Endothelial cell of umbilical vein (primary cell): ENCODE data around the gene TARDBP. TPM values are rescaled to one million over a fixed set of nuclear protein-coding genes. Genes with fewer than 3 reads are reported as not detected.

Experiments
- BruUV-seq: library from RNA; stranded (reverse); fragments of 400-500 nt; replicated peaks from 2 replicates; lab custom pipeline; 2021; lab: Mats Ljungman, UMichigan
- CTCF ChIA-PET: fragments of 300-600, 350-600 bp; sonication (Branson Sonifier 250); formaldehyde crosslinking; loops from one replicate; lab custom pipeline; 2021; ENCODE audit warnings: antibody characterized with exemption, inconsistent platforms; lab: Charles Lee
- POLR2A ChIA-PET: fragments of 300-600, 350-600 bp; sonication (Branson Sonifier 250); formaldehyde crosslinking; loops from one replicate; lab custom pipeline; 2021; ENCODE audit warnings: antibody characterized with exemption, inconsistent platforms; lab: Charles Lee
- DNase-seq: peaks from one replicate; pipeline ENCODE4 v3.0.0-alpha.2; 2011; ENCODE audit warnings: low read depth, low spot score
- FAIRE-seq: peaks from 2 replicates; lab custom pipeline; 2011; peaks lifted over from hg19 to GRCh38; lab: Jason Lieb, UNC
- H2AFZ ChIP-seq: 2 replicates; pipeline ENCODE4 v1.6.0; 2012; ENCODE audit warnings: low read depth, low read length, control low read depth, inconsistent platforms
- H3K27ac ChIP-seq: 2 replicates; pipeline ENCODE4 v1.5.1; 2011; ENCODE audit warnings: low read depth, mild to moderate bottlenecking, control low read depth, low read length, moderate library complexity; ENCODE audit not compliant: insufficient read depth
- H3K27me3 ChIP-seq, 2 experiments: 2 replicates each; pipeline versions ENCODE4 v1.6.0 to v1.6.1; 2011; ENCODE audit warnings: low read length in 2 of 2, mixed read lengths in 1 of 2; ENCODE audit not compliant: control insufficient read depth in 2 of 2, insufficient read depth in 2 of 2
- H3K36me3 ChIP-seq, 2 experiments: 2 replicates in 1 of 2; 3 replicates in 1 of 2; pipeline ENCODE4 v1.5.1; 2011; ENCODE audit warnings: low read length in 2 of 2, mild to moderate bottlenecking in 1 of 2, moderate library complexity in 1 of 2; ENCODE audit not compliant: control insufficient read depth in 2 of 2, insufficient read depth in 2 of 2; ENCODE audit errors: extremely low read depth in 1 of 2
- H3K4me1 ChIP-seq: 3 replicates; pipeline ENCODE4 v1.5.1; 2011; ENCODE audit warnings: mild to moderate bottlenecking, low read length; ENCODE audit not compliant: control insufficient read depth, insufficient read depth; ENCODE audit errors: extremely low read depth
- H3K4me2 ChIP-seq: 2 replicates; pipeline ENCODE4 v1.6.1; 2011; ENCODE audit warnings: low read length, control low read depth, mixed read lengths; ENCODE audit not compliant: insufficient read depth
- H3K4me3 ChIP-seq, 3 experiments: fragments of 200-600 bp in 1 of 3; sonication (generic), shearing (Covaris generic) in 1 of 3; replicated peaks in 1 of 3; 2 replicates each; pipeline ENCODE4 v1.5.1; 2011 to 2016; ENCODE audit warnings: control low read depth in 3 of 3, low read length in 3 of 3, mild to moderate bottlenecking in 2 of 3, inconsistent platforms in 1 of 3, low read depth in 1 of 3, moderate library complexity in 1 of 3; ENCODE audit not compliant: insufficient read depth in 1 of 3
- H3K79me2 ChIP-seq: 2 replicates; pipeline ENCODE4 v1.6.0; 2012; ENCODE audit warnings: low read length, inconsistent platforms; ENCODE audit not compliant: control insufficient read depth, insufficient read depth
- H3K9ac ChIP-seq: replicated peaks from 2 replicates; pipeline ENCODE3; 2011; ENCODE audit warnings: low read length, control low read depth; ENCODE audit not compliant: insufficient read depth; ENCODE audit errors: extremely low read depth
- H3K9me1 ChIP-seq: replicated peaks from 3 replicates; pipeline ENCODE4 v1.6.0; 2011; ENCODE audit warnings: mild to moderate bottlenecking, low read length; ENCODE audit not compliant: control insufficient read depth, insufficient read depth; ENCODE audit errors: extremely low read depth
- H3K9me3 ChIP-seq: replicated peaks from 2 replicates; pipeline ENCODE4 v1.5.1; 2012; ENCODE audit warnings: low read length, inconsistent platforms; ENCODE audit not compliant: control insufficient read depth, insufficient read depth
- H4K20me1 ChIP-seq: replicated peaks from 2 replicates; pipeline ENCODE3; 2011; ENCODE audit warnings: mild to moderate bottlenecking, low read length; ENCODE audit not compliant: control insufficient read depth, insufficient read depth; ENCODE audit errors: extremely low read depth
- EZH2 ChIP-seq: IDR thresholded peaks from 2 replicates; pipeline ENCODE4 v1.6.1; 2012; ENCODE audit warnings: borderline replicate concordance, low read depth, mild to moderate bottlenecking, moderate library complexity, low read length, inconsistent platforms; ENCODE audit not compliant: severe bottlenecking
- FOS ChIP-seq: IDR thresholded peaks from 2 replicates; pipeline ENCODE4 v1.6.1; 2011; ENCODE audit warnings: mild to moderate bottlenecking, low read length, moderate library complexity, borderline replicate concordance; ENCODE audit not compliant: insufficient read depth
- GATA2 ChIP-seq: IDR thresholded peaks from 2 replicates; pipeline ENCODE4 v1.7.0; 2011; ENCODE audit warnings: low read depth, mild to moderate bottlenecking, moderate library complexity, mixed read lengths, low read length; ENCODE audit not compliant: insufficient read length, insufficient read depth
- JUN ChIP-seq: IDR thresholded peaks from 2 replicates; pipeline ENCODE4 v1.6.1; 2011; ENCODE audit warnings: borderline replicate concordance, low read depth; ENCODE audit not compliant: insufficient read length, insufficient read depth
- MYC ChIP-seq: IDR thresholded peaks from one replicate; pipeline ENCODE4 v1.6.1; 2011; ENCODE audit warnings: mild to moderate bottlenecking, low read depth, low read length
- POLR2A ChIP-seq: IDR thresholded peaks from 2 replicates; pipeline ENCODE4 v1.6.1; 2012; ENCODE audit warnings: low read depth, mild to moderate bottlenecking, control low read depth, low read length
- POLR2AphosphoS5 ChIP-seq: IDR thresholded peaks from 2 replicates; pipeline ENCODE4 v1.6.1; 2012; ENCODE audit warnings: low read depth, mild to moderate bottlenecking, control low read depth, low read length, moderate library complexity; ENCODE audit not compliant: insufficient read depth
- dilution Hi-C: fragments of 300-500 bp; cut with MboI; formaldehyde crosslinking; loops from one replicate; pipeline ENCODE4 v1.15.0; 2019; ENCODE audit warnings: low sequenced_read_pairs; ENCODE audit not compliant: extremely low pct_ligation_motif_present
- intact Hi-C: fragments of 100-400 bp; cut with micrococcal nuclease; formaldehyde crosslinking; loops from one replicate; pipeline ENCODE4 v1.10.0; 2022
- polyA plus RNA-seq, 4 experiments: library from polyadenylated mRNA; depleted of rRNA in 3 of 4; stranded (reverse) in 3 of 4; unstranded in 1 of 4; fragments of >200 nt; gene quantifications; 2 replicates each; pipeline versions ENCODE4 v1.2.1 to v1.2.3, GENCODE V29; 2011 to 2012; ENCODE audit warnings: missing spikeins in 1 of 4
- total RNA-seq: library from RNA; stranded (reverse); gene quantifications from 2 replicates; pipeline ENCODE4 v1.2.3, GENCODE V29; 2021
- TF ChIP-seq, protein P1 (sequence below): IDR thresholded peaks from 2 replicates; pipeline ENCODE4 v1.6.1; 2011; ENCODE audit not compliant: insufficient read depth, insufficient read length
- TF ChIP-seq, protein P2 (sequence below), 2 donors: IDR thresholded peaks; 1 replicate in 1 of 2; 2 replicates in 1 of 2; pipeline ENCODE4 v1.5.1; 2011; ENCODE audit warnings: low read length in 2 of 2, mild to moderate bottlenecking in 2 of 2, moderate library complexity in 2 of 2, control low read depth in 1 of 2, inconsistent platforms in 1 of 2, low read depth in 1 of 2; ENCODE audit not compliant: insufficient read depth in 1 of 2; ENCODE audit errors: extremely low read depth in 1 of 2

The TARDBP gene
- total and polyA plus RNA-seq, 2 donors (not counting 3 experiments of a cell fraction or from before 2014, with no cell fraction given): 106 to 183 TPM

DNA sequence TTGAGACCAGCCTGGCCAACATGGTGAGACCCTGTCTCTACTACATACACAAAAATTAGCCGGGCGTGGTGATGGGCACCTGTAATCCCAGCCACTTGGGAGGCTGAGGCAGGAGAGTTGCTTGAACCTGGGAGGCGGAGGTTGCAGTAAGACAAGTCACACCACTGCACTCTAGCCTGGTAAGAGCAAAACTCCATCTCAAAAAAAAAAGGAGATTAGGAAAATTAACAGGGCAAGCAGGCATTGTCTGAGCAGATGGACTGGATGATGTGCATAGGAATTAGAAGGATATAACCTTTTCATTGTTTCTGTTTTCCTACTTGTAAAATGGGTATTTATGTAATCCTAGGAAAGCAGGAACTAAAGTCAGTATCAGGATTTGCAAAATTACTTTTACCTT, 15.6 kb downstream of the TARDBP start:
- FAIRE-seq (peak; percentile 44), DNase-seq (no peak)
- dilution Hi-C loops (no loop called here), intact Hi-C loops (no loop called here)
- no peaks in the 10 kb centered on the region for H3K9me3 ChIP-seq
- BruUV-seq: no TSS peak
- no peaks in the 10 kb centered on the region for H3K27me3 ChIP-seq
- H3K27ac ChIP-seq: no peak overlapping the region
- POLR2A ChIA-PET: no interaction called here
- H3K4me2 ChIP-seq: no peak overlapping the region
- CTCF ChIA-PET: interaction anchor here (1.0 kb wide), 1 partner anchor 10 kb away, joined by 4 read pairs; no protein-coding TSS in a partner anchor
- peaks cover 4% of the 10 kb centered on the region for H3K79me2 ChIP-seq
- no peak overlapping the region for H3K4me3 ChIP-seq
- H3K9ac ChIP-seq: no peak overlapping the region
- no peaks in the 10 kb centered on the region for H3K9me1 ChIP-seq
- TF ChIP-seq EZH2: no peak
- TF ChIP-seq, protein P1, sequence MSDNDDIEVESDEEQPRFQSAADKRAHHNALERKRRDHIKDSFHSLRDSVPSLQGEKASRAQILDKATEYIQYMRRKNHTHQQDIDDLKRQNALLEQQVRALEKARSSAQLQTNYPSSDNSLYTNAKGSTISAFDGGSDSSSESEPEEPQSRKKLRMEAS: no peak
- no peak for TF ChIP-seq MYC
- TF ChIP-seq POLR2AphosphoS5: no peak
- no peak for TF ChIP-seq FOS
- TF ChIP-seq, protein P2, sequence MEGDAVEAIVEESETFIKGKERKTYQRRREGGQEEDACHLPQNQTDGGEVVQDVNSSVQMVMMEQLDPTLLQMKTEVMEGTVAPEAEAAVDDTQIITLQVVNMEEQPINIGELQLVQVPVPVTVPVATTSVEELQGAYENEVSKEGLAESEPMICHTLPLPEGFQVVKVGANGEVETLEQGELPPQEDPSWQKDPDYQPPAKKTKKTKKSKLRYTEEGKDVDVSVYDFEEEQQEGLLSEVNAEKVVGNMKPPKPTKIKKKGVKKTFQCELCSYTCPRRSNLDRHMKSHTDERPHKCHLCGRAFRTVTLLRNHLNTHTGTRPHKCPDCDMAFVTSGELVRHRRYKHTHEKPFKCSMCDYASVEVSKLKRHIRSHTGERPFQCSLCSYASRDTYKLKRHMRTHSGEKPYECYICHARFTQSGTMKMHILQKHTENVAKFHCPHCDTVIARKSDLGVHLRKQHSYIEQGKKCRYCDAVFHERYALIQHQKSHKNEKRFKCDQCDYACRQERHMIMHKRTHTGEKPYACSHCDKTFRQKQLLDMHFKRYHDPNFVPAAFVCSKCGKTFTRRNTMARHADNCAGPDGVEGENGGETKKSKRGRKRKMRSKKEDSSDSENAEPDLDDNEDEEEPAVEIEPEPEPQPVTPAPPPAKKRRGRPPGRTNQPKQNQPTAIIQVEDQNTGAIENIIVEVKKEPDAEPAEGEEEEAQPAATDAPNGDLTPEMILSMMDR (IDR thresholded peaks at IDR 0.05; ENCODE audit: extremely low read depth in 1 of 2, insufficient read depth in 1 of 2, low read depth in 1 of 2, low read length in 2 of 2): no peak
- no peak for TF ChIP-seq POLR2A
- TF ChIP-seq GATA2: no peak
- TF ChIP-seq JUN: no peak
- no peaks in the 10 kb centered on the region for H3K4me1 ChIP-seq
- H4K20me1 ChIP-seq: no peaks in the 10 kb centered on the region
- H2AFZ ChIP-seq: no peak overlapping the region
- H3K36me3 ChIP-seq: peaks cover 18 to 26% of the 10 kb centered on the region in 2 experiments
